ENCODE results near the gene ELF5.

Gene ELF5

GRCh38 chr11:34454308-34455032 is 59.1 kb downstream of the ELF5 start:
- DNase-seq (ENCODE audit: low read depth in 2 of 2): no peak

GRCh38 chr11:34451053-34451452 is 62.5 kb downstream of the ELF5 start:
- DNase-seq (ENCODE audit: low read depth in 2 of 2): no peak

- no peak for DNase-seq (ENCODE audit: low read depth in 2 of 2)
Observed at GRCh38 chr11:34449013-34449412, 64.6 kb downstream of the ELF5 start.

- no peak for DNase-seq (ENCODE audit: low read depth in 2 of 2)
Observed at GRCh38 chr11:34448223-34448994, 65.2 kb downstream of the ELF5 start.

- DNase-seq (ENCODE audit: low read depth in 2 of 2): no peak
Observed at GRCh38 chr11:34447044-34447443, 66.5 kb downstream of the ELF5 start.

- no peak for DNase-seq (ENCODE audit: low read depth in 2 of 2)
Observed at GRCh38 chr11:34446386-34446785, 67.2 kb downstream of the ELF5 start.

- no peak for DNase-seq (ENCODE audit: low read depth in 2 of 2)
Observed at GRCh38 chr11:34445956-34446355, 67.6 kb downstream of the ELF5 start.

- no peak for DNase-seq (ENCODE audit: low read depth in 2 of 2)
Observed at GRCh38 chr11:34444428-34444827, 69.2 kb downstream of the ELF5 start.

- DNase-seq (ENCODE audit: low read depth in 2 of 2): no peak
Observed at GRCh38 chr11:34443136-34443535, 70.5 kb downstream of the ELF5 start.

GRCh38 chr11:34441814-34442213 is 71.8 kb downstream of the ELF5 start:
- no peak for DNase-seq (ENCODE audit: low read depth in 2 of 2)

GRCh38 chr11:34439610-34440198 is 73.9 kb downstream of the ELF5 start:
- no peak for DNase-seq (ENCODE audit: low read depth in 2 of 2)

- DNase-seq (ENCODE audit: low read depth in 2 of 2): peak; percentile 96 to 98
Observed at GRCh38 chr11:34438529-34439507, 74.8 kb downstream of the ELF5 start, which contains the start of gene CAT. Gene CAT (plus strand): TSS chr11:34438934. CDS start chr11:34439014, 80 bp downstream.

- no peak for DNase-seq (ENCODE audit: low read depth in 2 of 2)
Observed at GRCh38 chr11:34437224-34438125, 76.1 kb downstream of the ELF5 start.

GRCh38 chr11:34433899-34434298 is 79.7 kb downstream of the ELF5 start:
- DNase-seq (ENCODE audit: low read depth in 2 of 2): no peak

GRCh38 chr11:34432822-34433221 is 80.8 kb downstream of the ELF5 start:
- no peak for DNase-seq (ENCODE audit: low read depth in 2 of 2)

GRCh38 chr11:34431979-34432378 is 81.6 kb downstream of the ELF5 start:
- DNase-seq (ENCODE audit: low read depth in 2 of 2): no peak
